Dendritic cell treated with granulocyte-macrophage colony-stimulating factor and Interleukin-4, amounts not matched to agents 40 ng/mL and 50 ng/mL, for 4 days (primary cell): Measurements from ENCODE around the gene TBX2.
"Not testable (repeated sequence)": the region's sequence is repeated elsewhere in the genome, so short reads cannot be mapped to it uniquely, and the experiment has no call there.

Experiments
- H3K27ac Mint-ChIP-seq: one replicate; pipeline ENCODE4 v1.8.0; 2022; ENCODE audit warnings: mild to moderate bottlenecking, mixed read lengths
- H3K27me3 Mint-ChIP-seq: one replicate; pipeline ENCODE4 v1.8.0; 2022; ENCODE audit warnings: mild to moderate bottlenecking, mixed read lengths
- H3K36me3 Mint-ChIP-seq: one replicate; pipeline ENCODE4 v1.8.0; 2022; ENCODE audit warnings: low read depth, mixed read lengths
- H3K4me1 Mint-ChIP-seq: one replicate; pipeline ENCODE4 v1.8.0; 2022; ENCODE audit warnings: low read depth, mixed read lengths
- H3K4me3 Mint-ChIP-seq: one replicate; pipeline ENCODE4 v1.8.0; 2022; ENCODE audit warnings: mild to moderate bottlenecking, moderate library complexity, mixed read lengths
- H3K9me3 Mint-ChIP-seq: one replicate; pipeline ENCODE4 v1.8.0; 2022; ENCODE audit warnings: mixed read lengths
- intact Hi-C: fragments of 100-400 bp; cut with micrococcal nuclease; formaldehyde crosslinking; loops from one replicate; pipeline ENCODE4 v1.15.0; 2022

Gene TBX2

DNA sequence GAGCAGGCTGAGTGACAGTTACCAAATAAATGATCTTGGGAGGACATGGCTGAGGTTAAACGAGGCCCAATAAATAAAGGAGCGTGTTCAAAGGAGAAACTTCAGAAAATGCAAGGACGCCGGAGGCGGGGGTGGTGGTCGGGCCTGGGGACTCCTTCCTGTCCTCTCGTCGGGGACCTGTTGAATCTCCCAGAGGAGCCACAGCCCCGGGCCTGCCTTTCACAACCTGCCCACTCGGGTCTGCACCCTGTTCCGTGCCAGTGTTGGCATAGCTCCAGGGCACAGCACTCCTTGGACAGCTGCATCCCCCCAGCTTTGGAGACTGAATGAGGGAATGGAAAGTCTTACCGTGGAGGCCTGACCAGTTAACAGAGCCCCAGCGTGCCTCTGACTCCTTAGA lies 44.4 kb downstream of the TBX2 start:
- Mint-ChIP-seq H3K4me3 (no peak overlapping the region), H3K9me3 (no peaks in the 10 kb centered on the region), H3K27ac (no peak overlapping the region), H3K27me3 (peaks cover 67% of the 10 kb centered on the region), H3K4me1 (no peaks in the 10 kb centered on the region), H3K36me3 (no peaks in the 10 kb centered on the region)
- intact Hi-C loops, result no loop called here

DNA sequence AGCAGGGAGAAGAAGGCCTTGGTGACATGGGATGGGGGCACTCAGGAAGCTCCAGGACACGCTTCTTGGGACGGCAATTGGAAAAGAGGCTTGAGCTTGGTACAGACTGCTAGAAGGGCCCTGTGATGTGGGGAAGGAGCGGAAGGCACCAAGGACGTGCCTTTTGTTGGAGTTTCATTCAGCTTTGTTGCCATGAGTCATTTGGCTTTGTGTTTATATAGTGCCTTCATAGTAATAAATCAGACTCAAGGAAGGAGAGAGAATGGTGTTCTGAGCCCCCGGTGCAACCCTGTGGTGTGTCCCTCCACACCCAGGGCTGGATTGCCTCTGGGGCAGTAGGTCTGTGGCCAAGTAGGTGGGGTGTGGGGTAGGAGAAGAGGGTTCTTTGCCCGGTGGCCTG lies 45.2 kb downstream of the TBX2 start:
- no peak overlapping the region for H3K4me3 Mint-ChIP-seq
- peaks cover 70% of the 10 kb centered on the region for H3K27me3 Mint-ChIP-seq
- intact Hi-C loops, result no loop called here
- no peaks in the 10 kb centered on the region for H3K36me3 Mint-ChIP-seq
- no peaks in the 10 kb centered on the region for H3K4me1 Mint-ChIP-seq
- H3K27ac Mint-ChIP-seq, result no peak overlapping the region
- H3K9me3 Mint-ChIP-seq, result no peaks in the 10 kb centered on the region

DNA sequence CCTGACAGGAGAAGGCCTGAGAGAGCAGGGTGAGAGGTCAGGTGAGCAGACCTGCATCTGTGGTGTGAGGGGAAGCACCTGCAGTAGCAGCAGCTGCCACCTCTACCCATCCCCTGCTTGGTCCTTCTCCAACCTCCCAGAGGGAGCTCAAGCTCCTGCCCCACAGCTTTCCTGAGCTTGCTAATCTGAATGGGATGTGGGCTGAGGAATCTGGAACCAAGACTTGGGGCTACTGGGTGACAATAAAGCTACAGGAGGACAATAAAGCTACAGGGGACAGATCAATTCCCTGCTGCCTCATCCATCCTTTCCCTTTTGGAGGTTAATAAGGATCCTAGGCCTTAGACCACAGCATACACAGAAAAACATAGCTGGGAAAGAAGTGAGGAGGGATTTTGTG lies 47.7 kb downstream of the TBX2 start:
- H3K4me3 Mint-ChIP-seq, result no peak overlapping the region
- intact Hi-C loops, result no loop called here
- H3K36me3 Mint-ChIP-seq, result no peaks in the 10 kb centered on the region
- H3K27ac Mint-ChIP-seq, result no peak overlapping the region
- peaks cover 2% of the 10 kb centered on the region for H3K4me1 Mint-ChIP-seq
- no peaks in the 10 kb centered on the region for H3K9me3 Mint-ChIP-seq
- peaks cover 80% of the 10 kb centered on the region for H3K27me3 Mint-ChIP-seq

DNA sequence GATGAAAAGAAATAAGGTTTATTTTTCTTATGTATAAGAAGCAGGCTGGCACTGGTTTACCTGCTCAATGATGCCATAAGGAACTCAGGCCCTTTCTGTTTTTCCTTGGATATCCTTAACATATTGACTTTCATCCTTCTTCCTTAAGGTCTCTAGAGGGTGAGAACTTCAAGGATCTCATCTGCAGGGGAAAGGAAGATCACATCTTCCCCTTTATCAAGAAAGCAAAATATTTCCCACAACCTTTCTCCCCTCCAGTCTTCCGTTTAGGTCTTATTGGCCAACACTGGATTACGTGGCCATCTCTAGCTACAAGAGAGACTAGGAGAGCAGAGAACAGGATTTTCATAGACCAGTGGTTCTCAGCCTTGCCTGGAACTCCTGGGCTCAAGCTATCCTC lies 48.4 kb downstream of the TBX2 start:
- peaks cover 80% of the 10 kb centered on the region for H3K27me3 Mint-ChIP-seq
- no peak overlapping the region for H3K27ac Mint-ChIP-seq
- intact Hi-C loops, result no loop called here
- no peak overlapping the region for H3K4me3 Mint-ChIP-seq
- H3K36me3 Mint-ChIP-seq, result no peaks in the 10 kb centered on the region
- H3K4me1 Mint-ChIP-seq, result peaks cover 7% of the 10 kb centered on the region
- no peaks in the 10 kb centered on the region for H3K9me3 Mint-ChIP-seq

DNA sequence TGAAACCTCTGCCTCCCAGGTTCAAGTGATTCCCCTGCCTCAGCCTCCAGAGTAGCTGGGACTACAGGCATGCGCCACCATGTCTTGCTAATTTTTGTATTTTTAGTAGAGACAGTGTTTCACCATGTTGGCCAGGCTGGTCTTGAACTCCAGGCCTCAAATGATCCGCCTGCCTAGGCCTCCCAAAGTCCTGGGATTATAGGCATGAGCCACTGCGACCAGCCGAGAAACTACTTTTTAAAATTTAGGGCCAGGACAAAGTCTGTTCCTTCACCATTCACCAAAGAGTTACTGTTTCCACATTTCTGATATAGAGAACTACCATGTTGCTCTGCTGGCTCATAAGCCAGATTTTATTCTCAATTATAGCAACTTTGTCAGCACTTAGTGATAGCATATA lies 49.5 kb downstream of the TBX2 start:
- H3K9me3 Mint-ChIP-seq, H3K27ac Mint-ChIP-seq, H3K4me1 Mint-ChIP-seq, intact Hi-C loops, H3K4me3 Mint-ChIP-seq, H3K36me3 Mint-ChIP-seq: not testable (repeated sequence)
- H3K27me3 Mint-ChIP-seq, result peaks cover 85% of the 10 kb centered on the region

DNA sequence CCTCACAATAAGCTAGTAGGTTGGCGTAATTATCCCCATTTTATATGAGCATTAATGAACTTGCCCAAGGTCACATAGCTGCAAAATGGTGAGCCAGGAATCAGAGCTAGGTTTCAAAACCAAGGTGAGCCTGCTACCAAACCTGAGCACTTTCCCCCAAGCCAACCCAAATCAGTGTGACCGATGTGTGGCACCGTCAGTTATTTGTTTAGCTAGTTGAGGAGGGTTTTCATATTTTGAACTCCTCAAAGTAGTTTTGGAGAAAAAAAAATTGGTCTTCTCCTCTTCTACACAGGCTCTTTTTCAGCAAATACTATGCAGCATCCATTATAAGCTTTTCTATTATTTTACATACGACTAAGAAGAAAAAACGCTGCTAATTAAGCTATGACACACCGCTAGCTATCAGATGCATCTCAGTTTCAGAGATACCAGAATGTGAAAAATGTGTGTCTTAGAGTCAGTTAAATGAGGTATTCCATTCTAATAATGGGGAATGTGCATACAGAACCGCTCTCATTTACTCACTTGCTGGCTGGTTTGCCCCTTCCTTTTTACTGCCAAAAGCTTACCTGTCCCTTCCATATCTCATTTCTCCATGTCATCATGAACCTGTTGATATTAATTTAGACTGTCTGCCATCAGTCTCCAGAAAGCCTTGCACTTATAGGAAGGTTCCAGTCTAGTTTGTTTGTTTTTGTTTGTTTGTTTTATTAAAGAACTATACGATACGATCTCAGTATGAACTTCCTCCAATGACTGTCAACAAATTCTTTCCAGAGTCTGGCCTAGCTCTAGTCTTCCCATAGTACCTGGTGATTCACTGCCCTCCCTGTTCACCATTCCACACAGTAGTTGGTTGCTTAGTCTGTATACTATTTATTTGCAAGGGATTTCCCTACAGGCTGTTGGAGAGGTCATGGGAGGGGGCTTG lies 50.3 kb downstream of the TBX2 start:
- no peaks in the 10 kb centered on the region for H3K9me3 Mint-ChIP-seq
- H3K4me1 Mint-ChIP-seq, result peaks cover 18% of the 10 kb centered on the region
- intact Hi-C loops, result no loop called here
- H3K4me3 Mint-ChIP-seq, result no peak overlapping the region
- peaks cover 85% of the 10 kb centered on the region for H3K27me3 Mint-ChIP-seq
- H3K36me3 Mint-ChIP-seq, result no peaks in the 10 kb centered on the region
- no peak overlapping the region for H3K27ac Mint-ChIP-seq

DNA sequence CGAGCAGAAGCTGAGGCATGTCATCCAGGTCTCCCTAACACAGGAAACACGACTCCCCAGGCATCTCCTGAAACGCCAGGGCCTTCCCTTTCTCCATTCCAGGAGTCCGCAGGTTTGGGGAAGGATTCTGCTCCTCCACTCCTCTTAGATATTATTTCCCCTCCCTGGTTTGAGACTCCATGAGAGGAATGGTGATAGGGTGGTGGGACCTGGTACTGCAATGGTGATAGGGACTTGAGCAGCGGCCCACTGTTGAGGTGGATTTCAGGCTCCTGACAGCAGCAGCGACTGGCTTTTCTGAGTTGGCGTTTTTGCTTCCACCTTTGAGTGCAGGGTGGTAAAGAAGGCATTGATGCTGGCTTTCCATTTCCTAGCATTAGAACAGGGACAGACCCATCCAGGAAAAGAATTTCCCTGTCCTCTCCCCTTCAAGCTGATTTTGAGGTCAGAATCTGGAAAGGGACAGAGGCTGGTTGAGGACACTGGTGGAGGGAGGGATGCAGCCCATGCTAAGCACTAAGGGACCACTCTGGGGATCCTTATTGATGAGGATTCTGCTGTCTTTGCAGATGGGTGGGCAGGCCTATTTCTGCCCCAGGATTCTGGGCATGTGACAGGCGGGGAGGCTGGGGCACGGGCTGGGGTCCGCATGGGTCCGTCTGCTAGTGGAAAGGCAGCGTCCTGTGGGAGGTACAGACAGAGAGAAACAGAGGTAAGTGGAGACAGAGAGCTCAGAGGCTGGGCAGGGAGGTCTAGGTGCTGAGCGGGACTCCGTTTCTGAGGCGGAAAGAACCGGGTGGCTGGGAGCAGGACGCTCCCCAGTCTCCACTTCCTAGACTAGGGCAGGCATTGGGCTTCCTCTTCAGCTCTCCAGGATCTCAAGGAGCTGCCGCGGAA lies 51.2 kb downstream of the TBX2 start:
- H3K4me3 Mint-ChIP-seq, result no peak overlapping the region
- no peaks in the 10 kb centered on the region for H3K9me3 Mint-ChIP-seq
- intact Hi-C loops, result no loop called here
- H3K27ac Mint-ChIP-seq, result no peak overlapping the region
- H3K4me1 Mint-ChIP-seq, result peaks cover 26% of the 10 kb centered on the region
- no peaks in the 10 kb centered on the region for H3K36me3 Mint-ChIP-seq
- peaks cover 85% of the 10 kb centered on the region for H3K27me3 Mint-ChIP-seq

DNA sequence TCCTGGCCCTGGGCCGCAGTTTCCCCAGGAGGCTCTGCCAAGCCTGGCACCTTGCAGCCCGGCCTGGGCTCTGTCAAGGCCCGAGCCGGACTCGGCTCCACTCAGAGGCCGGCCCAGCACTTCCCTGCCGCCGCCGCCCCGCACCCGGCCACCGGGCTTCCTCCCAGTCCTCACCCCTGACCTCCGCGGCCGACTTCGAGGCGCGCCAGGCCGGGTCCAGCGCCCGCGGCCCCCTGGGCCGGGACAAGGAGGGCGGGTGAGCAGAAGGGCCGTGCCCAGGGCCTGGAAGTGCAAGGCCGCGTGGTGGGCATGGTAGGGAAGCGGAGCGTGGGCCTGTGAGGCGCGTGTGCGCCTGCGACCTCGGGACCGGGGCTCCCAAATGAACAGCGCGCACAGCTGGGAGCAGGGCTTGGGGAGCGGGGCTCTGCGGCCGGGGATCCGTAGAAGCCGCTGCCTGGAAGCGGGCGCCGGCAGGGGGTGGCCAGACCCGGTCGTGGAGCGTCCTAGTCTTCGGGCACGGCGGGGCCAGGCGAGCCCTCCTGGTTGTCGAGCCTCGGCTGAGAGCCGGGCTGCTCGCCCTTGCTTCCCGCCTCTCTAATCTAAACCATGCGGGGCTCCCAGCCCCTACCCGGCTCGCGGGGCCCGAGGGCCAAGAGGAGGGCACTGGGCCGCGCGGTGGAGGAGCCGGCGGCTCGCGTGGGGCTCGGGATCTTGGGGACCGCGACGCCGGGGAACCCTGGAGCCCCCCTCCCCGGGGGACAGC lies 52.1 kb downstream of the TBX2 start:
- Mint-ChIP-seq H3K36me3 (no peaks in the 10 kb centered on the region), H3K9me3 (no peaks in the 10 kb centered on the region), H3K27ac (no peak overlapping the region), H3K27me3 (peaks cover 87% of the 10 kb centered on the region), H3K4me3 (no peak overlapping the region), H3K4me1 (peaks cover 26% of the 10 kb centered on the region)
- intact Hi-C loops, result no loop called here

DNA sequence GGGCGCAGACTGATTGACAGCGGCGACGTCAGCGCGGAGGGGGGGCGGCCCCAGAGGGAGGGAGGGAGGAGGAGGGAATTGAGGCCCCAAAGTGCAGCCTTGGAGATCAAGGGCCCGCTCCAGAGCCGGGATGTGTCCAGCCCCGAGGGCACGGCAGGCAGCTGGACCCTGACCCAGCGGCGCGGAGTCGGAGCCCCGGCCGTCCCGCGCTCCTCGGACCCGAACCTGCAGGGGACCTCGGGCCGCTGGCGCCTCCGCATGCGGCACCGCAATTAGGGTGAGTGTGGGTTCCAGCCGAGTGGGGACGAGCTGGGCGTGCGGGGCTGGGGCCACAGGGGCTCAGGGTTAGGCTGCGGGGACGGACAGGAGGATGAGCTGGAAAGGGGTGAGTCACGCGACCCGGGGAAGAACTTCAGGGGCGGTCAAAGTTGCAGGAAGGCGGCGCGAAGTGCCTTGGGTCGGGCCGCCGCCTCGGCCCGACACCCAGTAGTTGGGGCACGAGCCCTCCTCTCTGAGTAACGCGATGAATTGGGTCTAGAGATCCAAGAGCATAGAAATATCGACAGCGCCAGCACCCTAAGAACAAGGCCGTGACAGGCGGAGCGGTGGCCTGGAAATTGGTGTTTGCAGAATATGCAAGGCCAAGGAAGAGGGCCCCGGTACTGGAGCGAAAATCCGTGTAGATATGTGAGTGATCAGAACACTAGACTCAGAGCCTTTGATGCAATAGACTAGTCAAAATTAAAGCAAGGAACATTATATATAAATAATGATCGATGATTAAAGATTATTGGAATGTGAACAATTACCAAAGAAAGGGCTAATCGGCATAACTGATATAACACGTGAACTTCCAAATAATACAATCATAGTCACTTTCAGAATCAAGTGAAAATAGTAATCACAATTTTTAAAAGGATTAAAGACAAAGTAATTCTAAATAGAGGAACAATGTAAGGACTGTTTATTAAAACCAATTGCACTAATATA lies 53.0 kb downstream of the TBX2 start, which contains the start of gene TBX4:
Gene TBX4 (plus strand): TSS at position 122 of the 990 bp plus-strand sequence. CDS start 4,069 bp downstream, outside the sequence.
- H3K27ac Mint-ChIP-seq, result no peak within 1 kb of the TSS
- H3K27me3 Mint-ChIP-seq, result peaks cover 87% of the 10 kb centered on the region
- H3K4me1 Mint-ChIP-seq, result peaks cover 34% of the 10 kb centered on the region
- H3K9me3 Mint-ChIP-seq, result no peaks in the 10 kb centered on the region
- peak within 1 kb of the TSS; percentile 52 for H3K4me3 Mint-ChIP-seq
- no peaks in the 10 kb centered on the region for H3K36me3 Mint-ChIP-seq
- intact Hi-C loops, result no loop called here

DNA sequence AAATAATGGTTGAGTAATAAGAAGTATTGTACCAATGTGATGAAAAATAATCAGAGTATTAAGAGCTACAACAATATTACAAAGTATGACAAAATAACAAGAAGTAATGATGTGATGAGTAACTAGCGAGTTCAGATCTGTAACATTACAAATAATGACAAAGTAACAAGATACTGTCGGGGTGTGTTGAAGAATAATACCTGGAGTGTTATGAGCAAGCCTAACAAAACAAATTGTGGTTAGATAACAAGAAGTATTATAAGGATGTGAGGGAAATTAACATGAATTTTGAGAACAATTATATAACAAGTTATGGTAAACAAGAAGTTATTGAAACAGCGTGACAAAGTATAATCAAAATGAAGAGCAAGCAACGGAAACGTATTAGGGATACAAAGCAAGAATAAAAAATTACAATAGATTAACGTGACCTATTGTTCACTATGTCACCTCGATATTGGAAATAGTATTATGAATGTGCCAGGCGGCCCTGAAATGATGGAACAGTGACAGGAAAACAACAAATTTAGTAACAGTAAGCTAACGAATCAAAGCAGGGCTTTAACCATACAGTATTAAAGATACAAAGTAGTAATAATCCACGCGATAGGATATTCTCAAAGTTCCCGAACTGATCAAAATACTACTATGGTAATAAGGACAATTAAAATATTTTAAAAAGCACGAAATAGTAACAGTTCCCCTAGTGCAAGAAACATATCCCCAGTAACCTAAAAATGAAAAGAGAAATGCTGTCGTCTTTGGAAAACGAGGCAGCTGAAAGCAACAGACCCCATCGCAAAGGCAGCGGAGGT lies 54.1 kb downstream of the TBX2 start:
- no peak overlapping the region for H3K4me3 Mint-ChIP-seq
- H3K36me3 Mint-ChIP-seq, result no peaks in the 10 kb centered on the region
- H3K27ac Mint-ChIP-seq, result no peak overlapping the region
- H3K9me3 Mint-ChIP-seq, result no peaks in the 10 kb centered on the region
- H3K27me3 Mint-ChIP-seq, result peaks cover 91% of the 10 kb centered on the region
- H3K4me1 Mint-ChIP-seq, result peaks cover 46% of the 10 kb centered on the region
- intact Hi-C loops, result no loop called here

DNA sequence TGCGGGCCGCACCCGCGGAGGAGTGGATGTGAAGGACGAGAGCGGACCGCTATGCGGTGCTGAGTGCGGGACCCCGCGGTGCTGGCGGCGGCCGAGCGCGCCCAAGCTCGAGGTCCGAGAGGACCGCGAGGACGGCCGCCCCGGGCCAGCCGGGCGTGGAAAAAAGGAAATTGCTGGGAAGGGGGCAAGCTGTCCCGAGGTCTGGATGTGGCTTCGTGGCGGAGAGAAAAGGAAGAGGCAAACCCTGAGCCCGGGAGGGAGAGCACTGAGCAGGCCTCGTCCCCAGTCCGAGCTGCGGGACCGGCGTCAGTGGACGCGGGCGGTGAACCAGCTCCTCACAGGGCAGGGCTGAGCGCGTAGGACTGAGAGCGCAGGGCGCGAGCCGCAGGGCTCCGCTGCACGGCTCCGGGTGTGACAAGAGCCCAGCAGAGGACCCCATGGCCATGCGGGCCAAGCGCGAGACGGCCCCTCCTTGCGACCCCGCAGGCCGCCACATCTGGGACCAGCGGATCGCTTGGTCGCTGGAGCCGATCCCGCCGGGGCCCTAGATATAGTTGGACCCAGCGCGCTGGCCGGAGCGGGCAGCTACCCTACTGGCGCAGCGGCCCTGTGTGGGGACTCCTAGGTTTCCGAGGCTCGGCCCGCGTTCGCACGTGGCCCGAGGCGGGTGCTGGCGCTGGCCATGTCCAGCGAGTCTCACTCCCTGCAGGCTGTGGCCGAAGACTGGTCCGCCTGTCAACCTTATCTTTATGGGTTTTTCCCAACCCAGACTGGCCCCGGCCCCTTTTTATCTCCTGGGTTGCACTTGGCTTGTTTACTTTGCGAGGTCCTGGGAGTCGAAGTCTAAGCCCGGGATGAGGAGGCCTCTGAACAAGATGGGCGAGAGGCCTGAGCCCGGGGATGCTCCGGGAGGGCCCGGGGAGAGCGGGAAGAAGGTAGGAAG lies 55.0 kb downstream of the TBX2 start:
- Mint-ChIP-seq H3K4me1 (peaks cover 50% of the 10 kb centered on the region), H3K36me3 (no peaks in the 10 kb centered on the region), H3K9me3 (no peaks in the 10 kb centered on the region), H3K27ac (no peak overlapping the region), H3K4me3 (no peak overlapping the region), H3K27me3 (peaks cover 93% of the 10 kb centered on the region)
- intact Hi-C loops, result no loop called here
